HCT116 (cell line): ENCODE results near the gene COQ10A. TPM values are rescaled to one million over a fixed set of nuclear protein-coding genes. Genes with fewer than 3 reads are reported as not detected.
A peak's percentile ranks its signal among the peaks of the same experiment; 100 is the strongest.

Source experiments
- ATAC-seq: fragments of 200-7000 bp; cut with Tn5 transposase; 2 replicates; pipeline ENCODE4 v1.9.1; 2020; ENCODE audit warnings: mild to moderate bottlenecking, moderate library complexity
- BruUV-seq: library from RNA; stranded (reverse); fragments of 400-500 nt; replicated peaks from 2 replicates; lab custom pipeline; 2021; lab: Mats Ljungman, UMichigan
- CTCF ChIA-PET: fragments of 300-600 bp; sonication (Branson Sonifier 250); formaldehyde crosslinking; loops from one replicate; lab custom pipeline; 2021; ENCODE audit warnings: antibody characterized with exemption; lab: Charles Lee
- POLR2A ChIA-PET: fragments of 300-600, 350-600 bp; sonication (Branson Sonifier 250); formaldehyde crosslinking; loops from one replicate; lab custom pipeline; 2021; ENCODE audit warnings: antibody characterized with exemption; lab: Charles Lee
- RAD21 ChIA-PET, 2 experiments: fragments of 300-600 bp; sonication (Branson Sonifier 250); formaldehyde crosslinking; loops; one replicate each; lab custom pipeline; 2023; ENCODE audit warnings: low total read pairs in 2 of 2; ENCODE audit not compliant: uncharacterized antibody in 2 of 2, unreplicated experiment in 2 of 2, low non-redundant PET in 1 of 2; lab: Charles Lee
- DNase-seq: peaks from one replicate; pipeline ENCODE4 v3.0.0-alpha.2; 2010; ENCODE audit warnings: low read depth, low spot score
- H2AFZ ChIP-seq: fragments of 200-600 bp; shearing (Covaris generic), sonication (generic); 2 replicates; pipeline ENCODE4 v1.6.1; 2017; ENCODE audit warnings: low read depth, mixed run types, mixed read lengths, antibody characterized with exemption, low read length; ENCODE audit not compliant: poor library complexity, severe bottlenecking
- H3K27ac ChIP-seq: 2 replicates; pipeline ENCODE4 v1.5.1; 2012; ENCODE audit warnings: low read depth, low read length
- H3K27me3 ChIP-seq: fragments of 200-600 bp; sonication (generic); 2 replicates; pipeline ENCODE4 v1.6.1; 2016; ENCODE audit warnings: mixed run types, low read length, mixed read lengths; ENCODE audit not compliant: insufficient read depth
- H3K36me3 ChIP-seq, 2 experiments: fragments of 200-500 bp in 1 of 2; fragments of 200-600 bp in 1 of 2; sonication (Bioruptor generic) in 1 of 2; sonication (generic) in 1 of 2; 2 replicates each; pipeline versions ENCODE4 v1.5.1 to v1.6.1; 2014 to 2016; ENCODE audit warnings: low read length in 2 of 2, inconsistent platforms in 1 of 2, mixed read lengths in 1 of 2, mixed run types in 1 of 2; ENCODE audit not compliant: insufficient read depth in 2 of 2, control insufficient read depth in 1 of 2
- H3K4me1 ChIP-seq, 2 experiments: fragments of 200-600 bp in 1 of 2; sonication (generic) in 1 of 2; 2 replicates each; pipeline versions ENCODE4 v1.5.1 to v1.6.1; 2012 to 2017; ENCODE audit warnings: low read length in 2 of 2, inconsistent platforms in 1 of 2, mild to moderate bottlenecking in 1 of 2, mixed read lengths in 1 of 2, mixed run types in 1 of 2, moderate library complexity in 1 of 2; ENCODE audit not compliant: insufficient read depth in 2 of 2, control insufficient read depth in 1 of 2
- H3K4me2 ChIP-seq: fragments of 200-600 bp; sonication (generic); 2 replicates; pipeline ENCODE4 v1.6.1; 2017; ENCODE audit warnings: mixed run types, low read length, mixed read lengths
- H3K4me3 ChIP-seq, 2 experiments: fragments of 200-600 bp in 1 of 2; sonication (generic) in 1 of 2; replicated peaks in 1 of 2; 2 replicates each; pipeline ENCODE4 v1.5.1; 2011 to 2016; ENCODE audit warnings: low read length in 2 of 2, control low read depth in 1 of 2, low read depth in 1 of 2, mild to moderate bottlenecking in 1 of 2, mixed read lengths in 1 of 2, mixed run types in 1 of 2
- H3K79me2 ChIP-seq: fragments of 200-600 bp; sonication (generic); 2 replicates; pipeline ENCODE4 v1.6.1; 2017; ENCODE audit warnings: mild to moderate bottlenecking, mixed run types, low read length, moderate library complexity, mixed read lengths; ENCODE audit not compliant: insufficient read depth
- H3K9ac ChIP-seq: fragments of 200-600 bp; sonication (generic); 2 replicates; pipeline ENCODE4 v1.6.1; 2016; ENCODE audit warnings: low read length, mixed read lengths
- H3K9me2 ChIP-seq: fragments of 200-600 bp; sonication (generic), shearing (Covaris generic); 2 replicates; pipeline ENCODE4 v1.6.1; 2017; ENCODE audit warnings: mixed run types, mild to moderate bottlenecking, moderate library complexity; ENCODE audit not compliant: insufficient read depth
- H3K9me3 ChIP-seq, 2 experiments: fragments of 200-500 bp in 1 of 2; fragments of 200-600 bp in 1 of 2; sonication (Bioruptor generic) in 1 of 2; sonication (generic) in 1 of 2; 2 replicates each; pipeline ENCODE4 v1.6.1; 2014 to 2017; ENCODE audit warnings: low read length in 2 of 2, mixed read lengths in 2 of 2, inconsistent platforms in 1 of 2, low read depth in 1 of 2, mild to moderate bottlenecking in 1 of 2, mixed run types in 1 of 2, moderate library complexity in 1 of 2; ENCODE audit not compliant: control insufficient read depth in 1 of 2, insufficient read depth in 1 of 2
- H4K20me1 ChIP-seq: fragments of 200-600 bp; sonication (generic), shearing (Covaris generic); 2 replicates; pipeline ENCODE4 v1.6.1; 2017; ENCODE audit warnings: mixed run types, mild to moderate bottlenecking, moderate library complexity; ENCODE audit not compliant: insufficient read depth
- ATF3 ChIP-seq: IDR thresholded peaks from 2 replicates; pipeline ENCODE4 v1.6.1; 2012
- CBX3 ChIP-seq: IDR thresholded peaks from 2 replicates; pipeline ENCODE4 v1.6.1; 2012; ENCODE audit warnings: low read depth
- CEBPB ChIP-seq: IDR thresholded peaks from 2 replicates; pipeline ENCODE4 v1.6.1; 2012; ENCODE audit warnings: low read depth
- CTCF ChIP-seq, 3 experiments: fragments of 200-600 bp in 1 of 3; sonication (generic) in 1 of 3; IDR thresholded peaks in 2 of 3; conservative IDR thresholded peaks in 1 of 3; 2 replicates each; pipeline ENCODE4 v1.5.1; 2012 to 2017; ENCODE audit warnings: low read depth in 2 of 3, low read length in 2 of 3, antibody characterized with exemption in 1 of 3, borderline replicate concordance in 1 of 3, control low read depth in 1 of 3, mild to moderate bottlenecking in 1 of 3, mixed read lengths in 1 of 3, mixed run types in 1 of 3, moderate library complexity in 1 of 3; ENCODE audit not compliant: insufficient read depth in 1 of 3
- EGR1 ChIP-seq: IDR thresholded peaks from 2 replicates; pipeline ENCODE4 v1.6.1; 2012; ENCODE audit warnings: low read depth
- ELF1 ChIP-seq: IDR thresholded peaks from 2 replicates; pipeline ENCODE4 v1.6.1; 2012; ENCODE audit warnings: low read depth, borderline replicate concordance
- FOSL1 ChIP-seq: IDR thresholded peaks from 2 replicates; pipeline ENCODE4 v1.6.1; 2012; ENCODE audit warnings: low read depth
- JUND ChIP-seq: IDR thresholded peaks from 2 replicates; pipeline ENCODE4 v1.6.1; 2012
- POLR2AphosphoS5 ChIP-seq: IDR thresholded peaks from 2 replicates; pipeline ENCODE4 v1.6.1; 2011; ENCODE audit warnings: mild to moderate bottlenecking, low read depth, low read length, moderate library complexity
- RAD21 ChIP-seq: IDR thresholded peaks from 2 replicates; pipeline ENCODE4 v1.6.1; 2012; ENCODE audit warnings: low read depth, mild to moderate bottlenecking
- REST ChIP-seq: IDR thresholded peaks from 2 replicates; pipeline ENCODE4 v1.6.1; 2012; ENCODE audit warnings: low read depth
- SIN3A ChIP-seq: IDR thresholded peaks from 2 replicates; pipeline ENCODE4 v1.6.1; 2012; ENCODE audit warnings: low read depth
- SP1 ChIP-seq: IDR thresholded peaks from 2 replicates; pipeline ENCODE4 v1.6.1; 2012; ENCODE audit warnings: low read depth
- SRF ChIP-seq: IDR thresholded peaks from 2 replicates; pipeline ENCODE4 v1.6.1; 2012; ENCODE audit warnings: low read depth
- TCF7L2 ChIP-seq: IDR thresholded peaks from 2 replicates; pipeline ENCODE4 v1.7.0; 2011; ENCODE audit warnings: borderline replicate concordance, inconsistent platforms; ENCODE audit not compliant: insufficient read depth, insufficient read length; ENCODE audit errors: extremely low read depth
- ZBTB33 ChIP-seq: IDR thresholded peaks from 2 replicates; pipeline ENCODE4 v1.6.1; 2011; ENCODE audit warnings: mild to moderate bottlenecking, low read length, moderate library complexity; ENCODE audit not compliant: insufficient replicate concordance; ENCODE audit errors: extremely low read depth
- ZFX ChIP-seq: fragments of 450-650 bp; IDR thresholded peaks from 2 replicates; pipeline ENCODE4 v1.6.1; 2017
- intact Hi-C: fragments of 100-400 bp; cut with micrococcal nuclease; formaldehyde crosslinking; loops from 2 replicates; pipeline ENCODE4 v1.10.0; 2022
- total RNA-seq: library from RNA; stranded (reverse); gene quantifications from one replicate; pipeline ENCODE4 v1.2.1, GENCODE V29; 2021; ENCODE audit not compliant: unreplicated experiment

The COQ10A gene
- total RNA-seq, 1 experiment from 2014 or later: 11.7 TPM

GRCh38 chr12:56258068-56258819, 8.5 kb upstream of the COQ10A start, which contains the start of gene ANKRD52:
Gene ANKRD52 (minus strand): TSS chr12:56258384. CDS start chr12:56258269, 115 bp downstream.
- Histone ChIP-seq H4K20me1 (no peaks in the 10 kb centered on the region), H2AFZ (peak within 1 kb of the TSS; percentile 81), H3K27ac (peak within 1 kb of the TSS; percentile 82), H3K4me1 (peaks cover 26 to 52% of the 10 kb centered on the region in 2 experiments), H3K27me3 (no peaks in the 10 kb centered on the region), H3K9ac (peak within 1 kb of the TSS; percentile 89), H3K4me3 (peak within 1 kb of the TSS; percentile 71 to 89), H3K4me2 (peak within 1 kb of the TSS; percentile 97), H3K9me2 (no peaks in the 10 kb centered on the region), H3K36me3 (peaks cover 19 to 36% of the 10 kb centered on the region in 2 experiments; a peak in 3 of 4 replicates), H3K9me3 (no peaks in the 10 kb centered on the region), H3K79me2 (peaks cover 30% of the 10 kb centered on the region)
- intact Hi-C loops: loop anchor here (5.0 kb wide), 1 partner anchor 36 kb away; the partner anchor contains the start of genes NABP2 and RNF41
- DNase-seq: no peak
- POLR2A ChIA-PET: interaction anchor here (0.6 to 0.8 kb wide), 2 partner anchors 9 to 36 kb away, joined by 3 to 4 read pairs; partner anchors contain the start of genes COQ10A and RNF41
- RAD21 ChIA-PET: interaction anchor here in 1 of 2 experiments (0.6 kb wide), 1 partner anchor 100 kb away, joined by 3 read pairs; no protein-coding TSS in a partner anchor
- no peak for TF ChIP-seq REST
- TF ChIP-seq CBX3: no peak
- TF ChIP-seq ELF1: no peak
- peak; percentile 100 for TF ChIP-seq ZFX
- TF ChIP-seq EGR1: no peak
- TF ChIP-seq CEBPB: no peak
- TF ChIP-seq SRF: no peak
- TF ChIP-seq SIN3A: 0 out of 2 replicates have a peak, but pooled peaks have one; percentile 35
- no peak for TF ChIP-seq TCF7L2
- TF ChIP-seq ZBTB33: no peak
- no peak for TF ChIP-seq SP1
- TF ChIP-seq FOSL1: no peak
- TF ChIP-seq RAD21: no peak
- TF ChIP-seq POLR2AphosphoS5: peak; percentile 70; the same call in 1 of the 2 replicates
- peak; percentile 5 to 52 (median 44); a peak in 3 of 6 replicates for TF ChIP-seq CTCF (IDR thresholded peaks at IDR 0.05 in 2 of 3, conservative IDR thresholded peaks at IDR 0.05 in 1 of 3; ENCODE audit: borderline replicate concordance in 1 of 3, insufficient read depth in 1 of 3, low read depth in 2 of 3, low read length in 2 of 3)
- no peak for TF ChIP-seq ATF3
- no peak for TF ChIP-seq JUND
- ATAC-seq: peak; percentile 79
- CTCF ChIA-PET: interaction anchor here (1.7 kb wide), 2 partner anchors 9 to 68 kb away, joined by 8 to 11 read pairs; partner anchors contain the start of genes COQ10A and SMARCC2
- BruUV-seq: no TSS peak
